NCI-H1694 (cell line): Measurements from ENCODE around the gene SPDYE17.
"Not testable (repeated sequence)": the region's sequence is repeated elsewhere in the genome, so short reads cannot be mapped to it uniquely, and the experiment has no call there.

Experiments used
- DNase-seq: peaks from one replicate; lab custom pipeline; 2025; lab: John Stamatoyannopoulos, UW

The SPDYE17 gene

DNA sequence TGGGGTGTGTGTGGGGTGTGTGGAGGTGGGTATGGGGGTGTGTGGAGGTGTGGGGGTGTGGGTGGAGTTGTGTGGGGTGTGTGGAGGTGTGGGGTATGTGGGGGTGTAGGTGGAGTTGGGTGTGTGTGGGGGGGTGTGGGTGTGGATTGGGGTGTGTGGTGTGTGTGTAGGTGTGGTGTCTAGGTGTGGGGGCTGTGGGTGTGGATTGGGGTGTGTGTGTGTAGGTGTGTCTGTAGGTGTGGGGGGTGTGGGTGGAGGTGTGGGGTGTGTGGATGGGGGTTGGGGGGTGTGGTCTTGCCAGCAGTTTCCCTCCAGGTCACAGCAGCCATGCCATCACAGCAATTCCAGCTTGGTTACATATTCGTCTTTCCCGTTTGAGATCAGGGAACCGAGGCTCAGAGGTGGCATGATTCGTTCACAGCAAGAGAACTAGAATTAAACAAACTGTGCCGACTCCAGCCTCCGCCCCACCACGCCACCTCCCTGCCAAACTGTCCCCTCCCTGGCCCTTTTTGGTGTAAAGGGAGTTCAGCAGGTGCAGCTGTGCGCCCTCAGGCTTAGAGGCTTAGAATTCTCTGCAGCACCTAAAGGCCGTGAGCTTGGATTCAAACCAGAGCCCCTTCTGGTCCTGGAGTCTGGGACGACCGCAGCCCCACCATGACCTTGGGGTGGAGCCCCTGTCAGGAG, 33.3 kb downstream of the SPDYE17 start:
- DNase-seq = not testable (repeated sequence)

DNA sequence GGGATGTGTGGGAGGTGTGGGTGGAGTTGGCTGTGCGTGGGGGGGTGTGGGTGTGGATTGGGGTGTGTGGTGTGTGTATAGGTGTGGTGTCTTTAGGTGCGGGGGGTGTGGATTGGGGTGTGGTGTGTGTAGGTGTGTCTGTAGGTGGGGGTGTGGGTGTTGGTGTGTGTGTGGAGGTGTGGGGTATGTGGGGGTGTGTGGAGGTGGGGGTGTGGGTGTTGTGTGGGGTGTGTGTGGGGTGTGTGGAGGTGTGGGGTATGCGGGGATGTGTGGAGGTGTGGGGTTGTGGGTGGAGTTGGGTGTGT, 33.9 kb downstream of the SPDYE17 start:
- DNase-seq = no peak

DNA sequence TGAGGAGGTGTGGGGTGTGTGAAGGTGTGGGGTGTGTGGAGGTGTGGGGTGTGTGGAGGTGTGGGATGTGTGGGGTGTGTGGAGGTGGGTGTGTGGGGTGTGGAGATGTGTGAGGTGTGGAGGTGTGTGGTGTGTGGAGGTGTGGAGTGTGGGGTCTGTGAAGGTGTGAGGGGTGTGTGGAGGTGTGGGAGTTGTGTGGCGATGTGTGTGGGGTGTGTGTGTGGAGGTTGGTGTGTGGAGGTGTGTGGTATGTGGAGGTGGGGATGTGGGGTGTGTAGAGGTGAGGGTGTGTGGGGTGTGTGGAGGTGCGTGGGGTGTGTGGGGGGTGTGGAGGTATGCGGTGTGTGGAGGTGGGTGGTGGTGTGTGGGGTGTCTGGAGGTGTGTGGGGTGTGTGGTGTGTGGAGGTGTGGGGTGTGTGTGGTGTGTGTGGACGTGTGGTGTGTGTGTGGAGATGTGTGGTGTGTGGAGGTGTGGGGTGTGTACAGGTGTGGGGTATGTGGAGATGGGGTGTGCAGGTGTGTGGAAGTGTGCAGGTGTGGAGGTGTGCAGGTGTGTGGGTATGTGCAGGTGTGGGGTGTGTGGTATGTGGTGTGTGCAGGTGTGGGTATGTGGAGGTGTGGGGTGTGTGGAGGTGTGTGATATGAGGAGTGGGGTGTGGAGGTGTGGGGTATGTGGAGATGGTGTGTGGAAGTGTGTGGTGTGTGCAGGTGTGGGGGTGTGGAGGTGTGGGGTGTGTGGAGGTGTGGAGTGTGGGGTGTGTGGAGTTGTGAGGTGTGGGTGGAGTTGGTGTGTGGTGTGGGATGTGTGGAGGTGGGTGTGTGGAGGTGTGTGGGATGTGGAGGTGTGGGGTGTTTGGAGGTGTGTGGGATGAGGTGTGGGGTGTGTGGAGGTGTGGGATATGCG, 34.5 kb downstream of the SPDYE17 start:
- no peak for DNase-seq

DNA sequence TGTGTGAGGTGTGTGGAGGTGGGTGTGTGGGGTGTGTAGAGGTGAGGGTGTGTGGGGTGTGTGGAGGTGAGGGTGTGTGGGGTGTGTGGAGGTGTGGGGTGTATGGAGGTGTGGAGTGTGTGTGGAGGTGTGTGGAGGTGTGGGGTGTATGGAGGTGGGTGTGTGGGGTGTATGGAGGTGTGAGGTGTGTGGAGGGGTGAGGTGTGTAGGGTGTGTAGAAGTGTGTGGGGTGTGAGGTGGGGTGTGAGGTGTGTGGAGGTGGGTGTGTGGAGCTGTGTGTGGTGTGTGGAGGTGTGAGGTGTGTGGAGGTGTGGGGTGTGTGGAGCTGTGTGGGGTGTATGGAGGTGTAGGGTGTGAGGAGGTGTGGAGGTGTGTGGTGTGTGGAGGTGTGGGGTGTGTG, 35.2 kb downstream of the SPDYE17 start:
- DNase-seq = not testable (repeated sequence)

DNA sequence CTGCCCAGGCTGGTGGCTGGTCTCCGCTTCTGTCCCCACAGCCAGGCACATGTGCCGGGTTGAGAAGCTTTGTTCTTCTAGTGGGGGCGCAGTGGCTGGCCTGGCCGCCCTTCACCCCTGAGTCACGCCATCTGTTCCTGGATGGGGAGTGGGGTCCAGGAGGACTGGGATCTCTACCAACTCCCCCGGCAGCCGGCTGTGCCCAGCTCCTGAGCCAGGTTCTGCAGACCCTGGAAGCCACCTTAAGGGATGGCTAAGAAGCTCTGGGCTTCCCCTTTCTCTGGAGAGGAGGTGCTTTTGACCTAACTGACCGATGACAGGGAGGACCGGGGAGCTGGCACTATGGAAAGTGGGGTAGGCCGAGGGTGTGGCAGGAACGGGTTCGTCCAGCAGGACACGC, 37.9 kb downstream of the SPDYE17 start:
- not testable (repeated sequence) for DNase-seq

DNA sequence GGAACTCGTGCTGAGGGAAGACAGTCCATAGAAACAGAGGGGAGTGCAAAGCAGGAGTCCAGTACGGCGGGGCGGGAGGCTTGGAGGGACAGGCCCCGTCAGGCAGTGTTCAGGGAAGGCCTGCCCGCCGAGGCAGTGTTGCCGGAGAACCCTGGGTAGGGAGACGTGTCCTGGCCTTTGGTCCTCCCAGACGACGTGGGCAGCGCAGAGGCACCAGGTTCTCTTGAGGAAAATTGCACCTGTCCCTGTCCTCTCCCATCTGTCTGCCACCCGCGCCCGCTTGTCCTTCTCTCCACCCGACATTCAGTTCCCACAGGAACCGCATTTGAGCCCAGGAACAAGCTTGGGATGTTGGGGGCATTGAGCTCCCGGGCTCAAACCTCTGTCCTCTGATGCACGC, 38.3 kb downstream of the SPDYE17 start:
- DNase-seq = not testable (repeated sequence)

DNA sequence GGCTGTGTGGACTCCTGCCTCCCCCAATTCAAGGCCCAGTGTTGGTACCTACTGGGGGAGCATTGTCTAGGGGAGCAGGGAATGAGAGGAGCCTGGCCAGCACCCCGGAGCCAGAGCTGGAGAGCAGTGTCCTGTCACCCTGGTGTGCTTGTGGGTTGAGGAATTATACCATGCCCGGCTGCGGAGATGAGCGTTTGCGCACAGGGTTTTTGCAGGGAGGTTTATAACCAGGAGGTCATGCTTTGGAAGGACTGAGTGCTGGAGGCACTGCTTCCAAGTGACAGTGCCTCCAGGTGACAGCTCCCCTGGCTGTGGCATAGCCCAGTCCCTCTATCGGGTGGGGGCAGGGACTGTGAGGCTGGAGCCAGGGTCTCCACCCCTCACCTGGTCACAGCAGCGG, 39.3 kb downstream of the SPDYE17 start:
- DNase-seq = not testable (repeated sequence)

DNA sequence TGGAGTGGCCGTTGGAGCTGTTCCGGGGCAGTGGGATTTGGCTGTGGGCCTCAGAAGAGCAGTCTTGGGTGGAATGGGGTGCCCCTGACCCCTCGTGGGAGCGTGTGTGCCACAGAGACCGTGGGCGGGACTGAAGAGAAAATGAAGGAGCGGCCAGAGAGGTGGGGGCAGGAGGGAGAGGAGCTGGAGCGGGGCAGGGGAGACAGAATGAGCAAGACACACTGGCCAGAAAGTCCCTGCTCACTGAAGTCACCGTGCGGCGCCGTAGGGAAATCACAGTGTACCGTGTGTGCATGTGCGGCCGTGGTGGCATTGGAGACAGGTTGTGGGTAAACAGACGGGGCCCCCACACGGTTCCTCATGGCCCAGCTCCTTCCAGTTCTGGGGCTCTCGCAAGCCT, 40.0 kb downstream of the SPDYE17 start:
- DNase-seq = not testable (repeated sequence)

DNA sequence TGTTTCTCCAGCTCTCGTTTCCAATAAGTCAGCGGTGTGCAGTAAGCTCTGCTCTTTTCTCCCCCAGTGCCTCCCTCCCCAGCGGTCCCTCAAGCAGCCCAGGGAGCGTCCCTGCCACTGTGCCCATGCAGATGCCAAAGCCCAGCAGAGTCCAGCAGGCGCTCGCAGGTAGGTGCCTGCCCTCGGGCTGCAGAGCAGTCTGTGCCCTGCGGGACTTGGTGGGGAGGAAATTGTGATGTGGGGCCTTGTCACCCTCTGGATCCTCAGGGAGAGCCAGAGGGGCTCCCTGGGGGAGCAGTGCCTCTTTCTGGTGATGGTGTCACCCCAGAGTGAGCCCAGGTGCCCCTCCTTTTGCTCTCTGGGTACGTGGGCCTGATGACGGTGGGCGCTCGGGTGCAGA, 42.0 kb downstream of the SPDYE17 start:
- DNase-seq = not testable (repeated sequence)

DNA sequence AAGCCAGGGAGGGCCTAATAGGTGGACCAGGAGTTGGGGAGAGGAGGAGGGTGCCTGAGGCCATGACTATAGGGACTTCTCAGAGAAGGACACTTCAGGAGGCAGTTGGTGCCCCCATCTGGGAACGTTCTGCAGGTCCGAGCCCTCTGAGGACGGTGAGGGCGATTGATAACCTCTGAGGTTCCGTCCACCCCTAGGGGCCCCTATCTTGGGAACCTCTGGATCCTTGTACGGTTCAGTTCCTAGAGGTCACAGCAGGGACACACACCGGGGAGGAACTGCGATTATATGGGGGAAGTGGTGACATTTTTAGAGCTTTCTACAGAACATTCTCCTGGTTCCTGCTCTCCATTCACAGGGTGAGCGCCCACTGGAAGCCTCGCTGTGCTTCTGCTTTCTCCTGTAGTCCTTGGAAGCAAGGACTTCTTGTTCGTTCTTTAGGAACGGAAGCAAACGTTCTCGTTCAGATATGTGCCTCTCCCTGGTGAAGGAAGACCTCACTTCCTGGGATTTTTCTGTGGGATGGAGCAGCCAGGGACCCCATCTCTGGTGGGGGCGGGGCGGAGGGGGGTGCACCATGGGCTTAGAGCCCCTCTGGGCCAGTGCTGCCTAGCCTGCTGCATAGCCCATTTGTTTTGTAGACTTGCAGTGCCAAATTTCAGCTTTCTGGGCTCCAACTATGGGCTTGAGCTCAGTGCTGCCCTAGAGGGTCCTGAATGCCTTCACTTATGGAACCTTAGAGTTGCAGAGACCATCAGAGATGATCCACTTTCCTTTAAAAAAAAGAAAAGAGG, 46.0 kb downstream of the SPDYE17 start:
- not testable (repeated sequence) for DNase-seq

DNA sequence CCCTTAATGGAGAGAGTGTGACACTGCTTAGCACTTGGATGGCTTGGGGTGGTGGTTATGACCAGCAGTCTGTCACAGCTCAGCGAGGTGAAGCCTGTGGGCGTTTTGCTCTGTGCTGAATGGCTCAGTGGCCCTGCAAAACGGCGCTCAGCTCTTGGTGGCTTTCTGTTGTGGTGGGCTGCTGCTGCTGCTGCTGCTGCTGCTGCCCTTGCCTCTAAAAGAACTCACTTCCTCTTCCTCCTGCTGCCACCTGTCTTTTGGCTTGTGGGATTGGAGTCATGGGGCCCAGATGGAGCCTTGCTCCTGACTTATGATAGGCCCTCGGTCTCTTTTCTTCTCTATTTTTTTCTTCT, 47.4 kb downstream of the SPDYE17 start:
- not testable (repeated sequence) for DNase-seq

DNA sequence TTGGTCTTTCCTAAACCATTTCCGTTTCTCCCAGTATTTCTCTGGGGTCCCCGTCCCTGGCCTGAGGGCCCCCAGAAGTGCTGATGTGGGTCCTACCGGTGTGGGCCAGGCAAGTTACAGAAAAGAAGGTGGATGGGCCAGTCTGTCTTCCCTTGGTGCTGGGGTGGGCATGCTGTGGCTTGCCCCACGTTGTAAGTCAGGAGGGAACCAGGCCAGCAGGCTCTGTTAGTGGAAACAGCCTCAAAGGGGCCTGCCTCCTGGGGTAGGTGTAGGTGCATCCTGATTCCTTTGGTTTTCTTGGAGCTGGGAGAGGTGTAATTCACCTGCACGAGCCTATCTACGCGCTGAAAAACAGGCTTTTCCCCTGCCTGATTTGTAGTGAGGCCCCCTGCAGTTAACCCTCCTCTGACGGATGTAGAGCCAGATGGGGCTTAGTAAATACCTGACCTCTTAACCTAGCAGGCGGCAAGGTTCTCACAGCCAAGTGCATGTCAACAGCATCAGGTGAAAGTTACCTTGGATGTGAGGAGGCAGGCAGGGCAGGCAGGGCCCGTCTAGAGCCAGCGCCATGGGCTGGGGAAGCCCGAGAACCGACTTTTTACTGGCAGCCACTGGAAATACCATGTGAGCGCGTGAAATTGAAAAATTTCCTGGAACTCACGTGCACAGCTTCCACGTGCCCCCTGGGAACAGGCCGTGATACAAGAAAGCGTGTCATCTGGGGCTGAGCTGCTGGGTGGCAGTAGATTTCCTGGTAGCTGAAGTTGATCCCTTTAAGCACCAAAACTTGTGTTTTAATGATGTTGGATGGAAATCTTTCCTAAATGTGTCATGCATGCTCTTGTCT, 48.0 kb downstream of the SPDYE17 start:
- not testable (repeated sequence) for DNase-seq

DNA sequence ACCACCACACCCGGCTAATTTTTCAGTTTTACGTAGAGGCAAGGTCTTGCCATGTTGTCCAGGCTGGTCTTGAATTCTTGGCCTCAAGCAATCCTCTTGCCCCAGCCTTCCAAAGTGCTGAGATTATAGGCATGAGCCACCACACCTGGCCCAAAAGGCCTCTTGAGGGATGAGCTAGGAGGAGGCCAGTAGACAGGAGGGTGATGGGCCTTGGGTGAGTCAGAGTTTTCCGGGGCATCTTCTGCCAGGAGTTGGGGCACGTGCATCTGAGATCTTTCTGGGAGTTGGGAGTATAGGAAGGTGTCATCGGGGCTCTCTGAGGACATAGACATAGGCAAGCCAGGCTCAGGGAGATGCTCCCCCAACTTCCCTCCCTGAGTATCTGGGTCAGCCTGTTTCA, 48.8 kb downstream of the SPDYE17 start:
- not testable (repeated sequence) for DNase-seq

DNA sequence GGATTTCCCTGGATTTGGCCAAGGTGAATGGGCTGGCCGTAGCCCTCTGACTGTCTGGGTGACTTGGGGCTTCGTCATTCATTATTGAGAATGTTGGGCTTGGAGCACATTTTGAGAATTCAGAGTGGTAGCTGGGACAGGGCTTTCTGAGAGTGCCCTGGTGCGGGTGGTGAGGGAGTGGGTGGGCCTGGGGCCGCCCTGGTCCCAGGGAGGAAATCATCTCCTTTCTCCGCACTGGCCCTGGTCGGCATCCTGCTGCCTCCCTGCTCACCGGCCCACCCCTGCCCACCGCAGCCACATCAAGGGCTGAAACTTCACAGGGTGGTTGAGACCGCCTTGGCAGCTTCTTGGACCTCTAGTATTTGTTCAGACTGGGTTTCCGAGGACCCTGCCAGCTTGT, 49.7 kb downstream of the SPDYE17 start:
- DNase-seq = not testable (repeated sequence)

DNA sequence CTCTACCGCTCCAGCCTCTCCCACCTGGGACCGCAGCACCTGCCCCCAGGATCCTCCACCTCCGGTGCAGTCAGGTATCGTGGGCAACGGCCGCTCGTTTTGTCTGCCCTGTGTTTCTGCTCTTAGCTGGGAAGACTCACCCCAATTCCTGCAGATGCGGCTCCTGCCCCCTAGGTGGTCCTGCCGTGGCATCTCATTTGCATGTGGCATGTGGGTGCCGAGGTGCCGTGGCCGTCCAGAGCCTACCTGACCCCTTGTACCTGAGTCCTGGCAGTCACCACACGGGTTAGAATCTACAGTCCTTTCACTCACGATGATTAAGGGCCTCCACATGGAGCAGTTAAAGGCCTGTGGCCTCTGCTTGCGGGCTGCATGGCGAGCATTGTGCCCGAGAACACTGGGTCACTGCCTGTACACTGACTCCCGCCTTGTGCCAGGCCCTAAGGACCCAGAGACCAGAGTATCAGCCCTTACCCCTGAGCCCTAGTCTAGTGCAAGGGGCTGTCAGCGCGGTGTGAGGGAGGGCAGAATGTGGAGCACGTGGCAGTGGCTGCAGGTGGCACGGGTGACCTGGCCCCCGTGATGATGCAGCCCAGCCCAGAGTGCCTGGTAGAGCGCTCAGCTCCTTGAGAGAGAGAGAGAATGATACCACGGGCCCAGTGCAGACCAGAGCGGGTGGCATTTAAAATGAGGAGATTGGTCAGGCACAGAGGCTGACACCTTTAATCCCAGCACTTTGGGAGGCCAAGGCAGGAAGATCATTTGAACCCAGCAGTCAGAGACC, 50.8 kb downstream of the SPDYE17 start:
- not testable (repeated sequence) for DNase-seq

DNA sequence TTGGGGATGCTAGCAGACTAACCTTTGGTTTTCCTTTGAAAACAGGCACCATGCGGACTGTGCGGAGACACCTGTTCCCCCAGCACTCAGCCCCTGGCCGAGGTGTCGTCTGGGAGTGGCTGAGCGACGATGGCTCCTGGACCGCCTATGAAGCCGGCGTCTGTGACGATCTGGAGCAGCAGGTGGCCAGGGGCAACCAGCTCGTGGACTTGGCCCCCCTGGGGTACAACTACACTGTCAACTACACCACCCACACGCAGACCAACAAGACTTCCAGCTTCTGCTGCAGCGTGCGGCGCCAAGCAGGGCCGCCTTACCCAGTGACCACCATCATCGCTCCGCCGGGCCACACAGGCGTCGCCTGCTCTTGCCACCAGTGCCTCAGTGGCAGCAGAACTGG, 51.6 kb downstream of the SPDYE17 start:
- DNase-seq = not testable (repeated sequence)

DNA sequence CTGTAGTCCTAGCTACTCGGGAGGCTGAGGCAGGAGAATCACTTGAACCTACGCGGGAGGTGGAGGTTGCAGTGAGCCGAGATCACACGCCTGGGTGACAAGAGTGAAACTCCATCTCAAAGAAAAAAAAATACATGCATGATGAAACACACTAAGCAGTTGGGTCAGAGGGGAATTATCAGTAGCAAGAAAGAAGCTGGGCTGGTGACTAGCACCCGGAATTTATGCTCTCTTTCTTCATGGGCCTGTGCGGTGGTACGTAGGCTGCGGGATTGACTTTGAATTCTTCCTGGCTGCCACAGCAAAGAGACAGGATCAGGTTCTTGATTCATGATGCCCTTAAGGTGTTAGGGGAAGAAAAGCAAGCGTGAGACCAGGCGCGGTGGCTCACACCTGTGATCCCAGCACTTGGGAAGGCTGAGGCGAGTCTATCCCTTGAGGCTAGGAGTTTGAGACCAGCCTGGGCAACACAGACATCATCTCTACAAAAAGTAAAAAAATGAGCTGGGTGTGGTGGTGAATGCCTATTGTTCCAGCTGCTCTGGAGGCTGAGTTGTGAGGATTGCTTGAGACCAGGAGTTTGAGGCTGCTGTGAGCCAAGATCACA, 54.3 kb downstream of the SPDYE17 start:
- DNase-seq = not testable (repeated sequence)

DNA sequence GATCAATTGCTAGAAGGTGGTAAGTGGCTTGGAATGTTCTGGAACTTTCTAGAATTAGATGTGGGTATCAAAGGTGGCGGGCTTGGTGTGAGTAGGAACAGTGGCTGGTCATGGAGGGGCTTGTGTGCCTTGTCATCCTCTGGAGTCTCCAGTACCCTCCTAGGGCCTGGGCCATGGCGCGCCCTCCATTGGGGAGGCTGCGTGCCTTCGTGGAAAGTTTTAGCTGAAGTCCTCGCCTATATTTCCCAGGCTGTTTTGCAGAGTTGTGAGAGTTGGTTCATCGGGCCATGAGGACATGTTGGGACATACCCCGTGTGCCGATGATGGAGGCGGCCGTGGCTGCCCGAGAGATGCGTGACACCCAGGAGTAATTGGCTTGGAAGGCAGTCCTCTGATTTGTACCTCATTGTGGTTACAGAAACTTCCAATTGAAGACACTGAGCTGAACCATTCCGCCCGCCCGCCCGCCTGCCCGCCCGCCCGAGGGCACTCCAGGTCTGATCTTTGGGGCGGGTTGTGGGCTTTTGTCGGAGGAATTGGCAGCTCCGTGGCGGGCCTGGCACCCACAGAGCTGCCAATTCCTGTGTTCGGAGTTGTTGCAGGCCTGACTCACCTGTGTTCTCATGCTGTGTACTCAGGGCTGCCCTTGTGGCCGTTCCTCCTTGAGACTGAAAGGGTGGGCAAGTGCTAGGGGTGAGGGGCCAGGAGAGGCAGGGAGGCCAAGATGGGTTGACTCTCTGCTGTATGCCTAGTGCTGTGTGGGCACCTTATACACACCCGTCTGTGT, 57.2 kb downstream of the SPDYE17 start:
- not testable (repeated sequence) for DNase-seq

DNA sequence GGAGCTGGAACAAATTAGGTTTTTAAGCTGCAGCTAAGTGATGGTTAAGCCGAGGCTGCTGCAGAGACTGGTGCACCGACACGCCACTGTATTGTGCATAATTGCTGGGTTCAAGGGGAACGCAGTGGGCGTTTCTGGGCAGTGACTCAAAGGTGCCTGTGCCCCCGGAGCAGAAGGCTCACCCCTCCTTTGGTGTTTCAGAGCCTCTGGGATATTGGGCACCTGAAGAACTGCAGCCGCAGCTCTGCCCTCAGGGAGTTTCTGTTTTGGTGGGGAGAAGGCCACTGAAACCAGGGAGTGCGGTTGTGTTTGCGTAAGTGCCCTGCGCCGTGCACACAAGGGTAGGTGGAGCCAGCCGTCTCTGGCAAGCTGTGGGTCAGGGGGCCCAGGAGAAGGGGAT, 57.8 kb downstream of the SPDYE17 start:
- not testable (repeated sequence) for DNase-seq

DNA sequence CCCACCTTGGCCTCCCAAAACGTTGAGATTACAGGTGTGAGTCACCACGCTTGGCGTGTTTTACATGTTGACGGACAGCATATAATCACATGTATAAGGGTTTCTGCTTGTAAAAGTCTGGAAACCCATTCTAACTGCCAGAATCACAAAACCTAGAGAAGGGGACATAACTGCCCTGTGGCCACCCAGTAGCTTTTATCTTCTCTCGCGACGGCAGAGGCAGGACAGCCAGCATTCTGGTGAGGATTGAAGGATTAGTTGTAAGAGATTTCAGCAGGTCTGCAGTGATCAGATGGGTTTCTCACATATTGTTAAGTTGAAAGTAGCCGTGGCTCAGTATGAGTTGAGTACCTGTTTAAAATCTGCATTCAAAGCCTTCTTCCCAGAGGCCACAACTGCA, 59.8 kb downstream of the SPDYE17 start:
- not testable (repeated sequence) for DNase-seq
